NT2/D1 (cell line): ENCODE results near the gene SART3.
A peak's percentile ranks its signal among the peaks of the same experiment; 100 is the strongest.

Experiments used
- SUZ12 ChIP-seq: IDR thresholded peaks from 2 replicates; pipeline ENCODE4 v1.6.1; 2011; ENCODE audit not compliant: insufficient read length, insufficient read depth; ENCODE audit errors: extremely low read depth
- YY1 ChIP-seq: IDR thresholded peaks from 2 replicates; pipeline ENCODE4 v1.6.1; 2011; ENCODE audit not compliant: insufficient read length, insufficient read depth
- ZNF274 ChIP-seq: IDR thresholded peaks from 2 replicates; pipeline ENCODE4 v1.6.1; 2011; ENCODE audit warnings: mild to moderate bottlenecking, low read depth, low read length

DNA sequence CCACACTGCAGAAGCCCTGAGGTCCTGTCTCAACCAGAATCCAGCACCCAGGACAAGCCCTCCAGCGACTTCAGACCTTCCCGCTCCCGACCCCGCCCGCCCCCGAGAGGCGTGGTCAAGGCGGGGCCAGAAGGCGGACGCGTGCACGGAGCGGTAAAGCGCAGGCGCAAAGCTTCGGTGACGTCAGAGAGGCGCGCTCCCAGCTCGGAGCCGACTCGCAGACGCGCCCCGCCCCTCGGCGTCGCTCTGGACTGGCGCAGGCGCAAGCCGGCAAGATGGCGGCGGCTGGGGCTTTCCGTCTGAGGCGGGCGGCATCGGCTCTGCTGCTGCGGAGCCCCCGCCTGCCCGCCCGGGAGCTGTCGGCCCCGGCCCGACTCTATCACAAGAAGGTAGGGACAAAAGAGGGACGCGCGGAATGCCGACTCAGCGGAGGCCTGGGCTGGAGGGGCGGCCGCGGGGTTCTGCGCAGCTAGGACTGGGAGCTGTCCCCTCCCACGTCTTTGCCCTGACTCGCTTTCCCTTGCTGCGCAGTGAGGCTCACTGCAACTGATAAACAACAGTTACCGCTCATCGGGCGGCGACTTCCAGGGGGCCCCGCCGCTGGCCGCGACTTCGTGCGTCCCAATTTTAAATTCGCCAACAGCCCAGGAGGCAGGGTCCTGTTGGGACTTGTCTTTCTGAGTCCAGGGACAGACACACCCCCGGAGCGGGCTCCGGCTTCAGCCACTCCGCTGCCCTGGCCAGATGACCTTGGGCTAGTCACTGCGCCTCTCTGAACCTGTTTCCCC is 1.6 kb upstream of the SART3 start, which contains the start of gene ISCU:
- no peak for TF ChIP-seq SUZ12
- TF ChIP-seq ZNF274, result no peak
- peak; percentile 81 for TF ChIP-seq YY1
